Skin epidermis (tissue), 12 donors: ENCODE measurements around the gene MUC2.

Experiments
- H3K27ac ChIP-seq, 21 experiments: fragments of 200-600 bp; sonication (generic) in 11 of 21; one replicate each; pipeline ENCODE4 v1.5.0; 2020; ENCODE audit warnings: mild to moderate bottlenecking in 3 of 21, inconsistent platforms in 2 of 21, moderate library complexity in 2 of 21
- H3K4me3 ChIP-seq, 7 experiments: fragments of 200-600 bp; sonication (generic) in 2 of 7; one replicate each; pipeline ENCODE4 v1.5.0; 2020; ENCODE audit warnings: inconsistent platforms in 2 of 7, mild to moderate bottlenecking in 2 of 7, moderate library complexity in 1 of 7

Gene MUC2

DNA sequence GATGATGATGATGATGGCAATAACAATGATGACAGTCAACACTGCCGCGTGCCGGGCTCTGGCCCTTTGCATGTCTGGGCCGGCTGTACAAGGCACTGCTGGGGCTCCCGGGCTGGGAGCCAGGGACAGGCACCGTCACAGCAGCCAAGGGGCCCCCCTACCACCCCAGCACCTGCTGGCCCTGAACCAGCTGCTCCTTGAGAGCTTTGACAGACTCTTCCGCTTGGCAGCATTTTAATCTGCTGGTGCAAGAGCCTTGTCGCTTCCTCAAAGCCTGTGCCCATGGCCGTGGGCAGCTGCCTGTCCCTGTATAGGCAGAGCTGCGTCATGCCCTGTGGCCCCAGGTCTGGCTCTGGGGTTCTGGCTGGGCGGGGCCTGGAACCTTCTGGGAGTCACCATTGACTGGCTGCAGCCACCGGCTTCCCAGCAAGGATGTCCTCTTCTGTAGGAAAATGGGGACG is 25.2 kb upstream of the MUC2 start:
- Histone ChIP-seq H3K4me3 (no peak overlapping the region), H3K27ac (no peak overlapping the region)

DNA sequence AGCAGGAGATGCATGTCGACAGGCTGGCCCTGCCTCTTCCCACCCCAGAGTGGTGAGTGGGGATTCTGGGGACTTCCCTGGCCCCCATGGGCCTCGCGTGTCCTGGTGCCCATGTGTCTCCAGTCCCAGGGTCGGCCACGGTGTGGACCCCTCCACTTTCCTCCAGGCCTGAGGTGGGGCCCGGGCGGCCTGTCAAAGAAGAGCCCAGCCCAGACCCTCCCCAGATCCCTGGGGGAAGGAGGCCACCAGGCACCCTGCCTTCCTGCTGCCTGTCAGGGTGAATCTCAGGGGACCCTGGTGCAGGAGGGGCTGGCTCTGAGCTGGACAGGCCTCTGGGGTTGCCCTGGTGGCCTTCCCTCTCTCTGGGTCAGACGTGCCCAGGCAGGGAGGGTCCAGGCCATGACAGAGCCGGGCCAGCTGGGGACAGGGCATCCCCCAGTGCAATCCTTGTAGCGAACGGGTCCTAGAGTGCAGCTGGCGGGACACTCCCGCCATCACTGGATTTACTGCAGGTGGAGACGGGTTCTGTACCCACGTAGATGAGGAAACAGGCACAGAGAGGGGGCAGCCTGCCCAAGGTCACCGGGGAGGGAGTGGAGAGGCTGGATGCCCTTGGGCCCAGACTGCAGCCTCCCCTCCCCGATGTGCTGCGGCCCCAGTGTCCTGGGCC is 24.6 kb upstream of the MUC2 start:
- no peak overlapping the region for H3K4me3 ChIP-seq
- no peak overlapping the region for H3K27ac ChIP-seq

DNA sequence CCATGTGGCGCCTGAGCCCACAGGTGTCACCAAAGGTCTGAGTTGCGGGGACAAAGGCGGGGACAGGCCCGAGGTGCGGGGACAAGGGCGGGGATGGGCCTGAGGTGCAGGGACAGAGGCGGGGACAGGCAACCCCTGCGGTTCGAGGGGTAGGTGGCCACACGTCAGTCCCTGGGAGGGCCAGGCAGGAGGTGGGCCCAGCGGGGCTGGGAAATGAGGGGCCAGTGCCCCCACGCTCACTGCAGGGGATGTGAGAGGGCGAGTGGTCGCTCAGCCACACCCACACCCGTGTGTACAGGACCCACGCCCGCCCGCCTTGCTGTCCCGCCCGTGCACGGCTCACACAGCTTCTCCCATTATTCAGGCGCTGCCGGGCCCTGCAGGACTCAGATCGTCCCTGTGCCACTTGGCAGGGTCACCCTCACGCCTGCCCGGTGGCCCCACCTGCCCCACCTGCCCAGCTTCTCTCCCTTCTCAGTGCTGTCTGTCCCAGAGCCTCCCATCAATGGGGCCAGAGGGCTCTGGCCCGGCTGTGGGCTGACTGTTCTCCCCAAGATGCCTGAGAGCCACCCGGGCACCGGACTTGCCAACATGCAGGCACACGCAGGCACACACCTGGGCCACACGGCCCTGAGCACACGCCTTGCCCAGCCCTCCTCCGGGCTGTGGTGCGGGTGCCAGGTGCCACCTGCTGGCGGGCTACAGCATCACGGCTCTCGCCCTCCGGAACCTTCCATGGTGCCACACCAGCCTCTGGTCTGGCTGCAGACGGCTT is 23.9 kb upstream of the MUC2 start:
- Histone ChIP-seq H3K27ac (no peak overlapping the region), H3K4me3 (no peak overlapping the region)

DNA sequence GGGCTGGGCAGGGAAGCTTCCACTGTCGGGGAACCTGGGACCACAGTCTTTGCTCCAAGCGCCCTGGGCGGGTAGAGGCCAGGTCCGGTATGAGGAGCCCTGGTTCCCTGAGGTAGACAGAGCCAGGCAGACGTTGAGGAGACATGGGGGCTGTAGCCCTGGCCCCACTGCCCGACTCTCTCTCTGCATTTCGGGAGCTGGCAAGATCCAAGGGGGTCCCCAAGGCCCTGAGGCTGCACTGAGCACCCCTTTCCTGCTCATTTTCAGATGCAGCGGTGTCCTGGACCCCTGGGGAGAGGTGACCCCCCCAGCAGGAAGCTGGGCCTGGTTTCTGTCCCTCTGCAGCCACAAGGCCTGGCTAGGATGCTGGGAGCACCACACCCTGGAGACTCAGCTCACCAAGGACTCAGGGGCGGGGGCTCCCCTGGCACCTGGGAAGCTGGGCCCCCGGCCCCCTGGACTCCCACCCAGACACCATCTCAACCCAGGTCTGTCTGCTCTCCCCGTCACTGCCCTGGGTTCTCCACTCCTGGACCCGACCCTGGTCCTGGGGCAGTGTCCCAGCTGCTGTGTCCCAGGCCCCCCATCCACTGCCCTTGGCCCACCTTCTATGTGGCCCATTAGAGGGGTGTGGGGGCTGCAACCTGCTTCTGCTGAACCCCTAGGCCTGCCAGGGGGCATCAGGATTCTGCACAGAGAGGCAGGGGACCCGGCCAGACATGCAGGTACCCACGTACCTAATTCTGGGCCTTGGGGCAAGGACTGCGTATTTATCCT is 23.1 kb upstream of the MUC2 start:
- Histone ChIP-seq H3K27ac (no peak overlapping the region), H3K4me3 (no peak overlapping the region)

DNA sequence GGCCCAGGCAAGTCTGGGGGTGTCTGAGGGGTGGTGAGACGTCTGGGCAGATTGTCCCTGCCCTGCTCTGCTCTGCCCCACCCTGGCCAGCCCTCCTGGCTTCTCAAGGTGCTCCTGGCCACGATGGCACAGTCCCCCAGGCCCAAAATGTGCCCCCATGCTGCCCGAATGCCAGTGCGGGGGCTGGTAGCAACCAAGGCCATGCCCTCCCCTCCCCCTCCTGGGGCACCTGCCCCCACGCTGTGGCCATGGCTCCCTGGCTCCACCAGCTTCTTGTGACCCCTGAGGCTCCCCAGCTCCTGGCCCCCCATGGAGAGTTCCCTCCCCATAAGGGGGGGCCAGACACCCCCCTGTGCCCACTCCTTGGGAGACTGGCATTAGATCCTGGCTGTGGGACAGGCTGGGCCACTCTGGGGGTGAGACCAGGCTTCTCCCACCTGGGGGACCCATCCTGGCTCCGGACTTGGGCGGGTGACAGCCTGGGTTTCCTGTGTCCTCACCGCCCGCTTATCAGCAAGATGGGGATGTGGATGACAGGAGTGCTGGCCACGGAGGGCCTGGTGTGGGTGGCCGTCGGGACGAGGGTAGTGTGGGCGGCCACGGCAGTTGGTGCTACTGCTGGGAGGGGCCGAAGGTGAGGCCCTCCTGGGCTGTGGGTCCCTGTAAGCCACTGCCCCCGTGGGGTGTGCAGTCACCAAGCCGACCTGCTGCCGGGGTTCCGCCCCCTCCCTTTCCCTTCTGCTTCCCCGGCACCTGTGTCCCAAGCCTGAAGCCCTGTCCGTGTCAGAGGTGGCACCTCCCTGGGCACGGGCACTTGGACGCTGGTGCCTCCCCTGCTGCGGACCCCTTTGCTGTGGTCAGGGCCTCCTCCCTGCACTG is 22.3 kb upstream of the MUC2 start:
- Histone ChIP-seq H3K4me3 (no peak overlapping the region), H3K27ac (no peak overlapping the region)

DNA sequence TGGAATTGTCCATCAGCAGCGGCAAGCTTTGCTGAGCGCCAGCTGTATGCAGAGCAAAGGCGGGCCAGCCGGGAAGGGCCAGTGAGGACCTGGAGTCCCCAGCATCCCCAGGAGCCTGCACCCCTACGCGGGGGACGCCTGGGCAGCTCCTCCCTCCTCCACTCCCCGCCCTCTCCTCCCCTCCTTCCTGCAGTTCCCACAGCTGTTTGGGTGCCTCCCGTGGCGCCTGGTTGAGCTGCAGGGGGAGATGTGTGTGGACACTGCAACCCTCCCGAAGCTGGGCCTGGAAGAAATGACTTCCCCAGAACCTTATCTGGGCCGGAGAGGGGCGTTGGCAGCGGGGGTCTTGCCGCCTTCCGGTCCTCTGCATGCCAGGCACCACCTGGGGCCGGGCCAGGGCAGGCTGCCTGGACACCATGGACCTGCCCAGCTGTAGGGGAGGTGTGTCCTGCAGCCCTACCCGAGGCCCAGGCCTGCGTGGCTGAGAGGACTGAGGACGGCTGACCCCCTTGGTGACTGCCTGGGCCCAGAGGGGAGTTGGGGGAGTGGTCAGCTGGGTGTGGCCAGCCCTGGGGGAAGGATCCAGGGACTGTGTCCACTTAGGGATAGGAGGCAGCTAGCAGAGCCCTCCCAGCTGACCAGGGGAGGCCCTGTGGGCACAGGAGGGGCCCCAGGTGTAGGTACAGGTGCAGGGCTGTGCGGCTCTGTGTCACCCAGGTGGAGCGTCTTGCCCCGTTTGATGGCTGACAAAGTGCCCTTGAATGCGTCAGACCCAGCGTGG is 21.4 kb upstream of the MUC2 start:
- Histone ChIP-seq H3K27ac (no peak overlapping the region), H3K4me3 (no peak overlapping the region)

DNA sequence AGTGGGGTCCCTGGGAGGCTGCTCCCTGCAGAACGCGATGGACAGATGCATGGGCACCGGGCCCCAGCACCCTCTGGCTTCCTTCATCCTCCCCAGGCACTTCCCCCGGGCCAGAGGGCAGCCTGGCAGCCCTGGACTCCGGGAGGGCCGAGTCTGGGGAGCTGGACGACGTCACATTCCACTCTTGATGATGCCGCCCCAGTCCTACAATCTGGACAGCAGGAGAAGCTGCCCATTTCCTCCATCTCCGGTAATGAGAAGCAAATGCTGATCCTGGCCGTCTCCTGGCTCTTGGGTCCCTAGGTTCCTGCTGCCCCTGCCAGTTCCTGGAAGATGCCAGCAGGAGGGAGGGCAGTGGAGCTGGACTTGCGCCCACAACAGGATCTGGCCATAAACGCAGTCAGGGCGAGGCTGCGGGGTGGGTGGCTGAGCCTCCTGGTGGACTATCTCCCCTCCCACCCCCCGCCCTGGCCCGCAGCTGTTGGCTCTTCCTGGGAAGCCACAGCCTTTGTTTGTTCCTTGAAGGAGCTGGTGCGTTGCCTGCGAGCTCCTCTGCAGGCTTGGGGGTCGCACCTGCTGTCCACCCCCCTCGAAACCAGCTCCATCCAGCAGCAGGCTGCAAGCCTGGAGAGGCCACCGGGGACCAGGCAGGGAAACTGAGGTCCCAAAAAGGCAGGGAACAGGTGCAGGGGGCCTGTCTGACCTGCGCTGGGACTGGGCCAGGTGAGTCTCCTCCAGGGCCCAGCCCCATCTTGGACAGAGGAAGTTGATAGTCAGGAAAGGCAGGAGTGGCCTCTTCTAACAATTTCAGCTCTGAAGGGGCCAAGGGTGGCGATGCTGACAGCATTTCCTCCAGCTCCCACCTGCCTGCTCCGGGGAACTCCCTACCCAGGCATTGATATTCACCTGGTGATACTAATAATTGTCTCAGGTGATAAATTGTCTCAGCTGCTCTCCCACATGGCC is 20.2 kb upstream of the MUC2 start:
- no peak overlapping the region for H3K27ac ChIP-seq
- no peak overlapping the region for H3K4me3 ChIP-seq

DNA sequence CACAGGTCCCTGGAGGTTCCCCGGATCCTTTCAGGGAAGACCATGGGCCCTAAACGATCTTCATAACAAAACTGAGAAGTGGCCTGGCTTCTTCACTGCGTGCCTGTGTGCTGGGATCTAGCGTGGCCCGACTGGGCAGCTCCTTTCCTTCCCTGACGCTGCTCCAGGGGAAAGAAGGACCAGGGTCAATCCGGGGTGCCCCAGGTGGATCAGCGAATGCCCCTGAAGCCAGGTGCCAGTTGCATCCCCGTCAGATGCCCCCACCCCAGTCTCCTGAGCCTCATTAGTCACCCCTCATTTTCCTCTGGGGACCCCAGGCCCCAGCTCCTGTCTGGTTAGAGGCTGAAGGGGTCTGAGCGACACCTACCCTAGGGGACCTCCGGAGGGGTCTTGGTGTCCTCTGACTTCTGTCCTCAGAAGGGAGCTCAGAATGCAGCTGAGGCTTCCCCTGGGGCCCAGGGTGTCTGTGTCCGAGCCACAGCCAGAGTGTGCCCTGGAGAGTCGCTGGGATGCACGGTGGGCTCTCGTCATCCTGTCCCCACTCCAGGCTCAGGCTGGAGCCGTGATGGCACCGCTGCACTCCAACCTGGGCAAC is 19.5 kb upstream of the MUC2 start:
- Histone ChIP-seq H3K4me3 (no peak overlapping the region), H3K27ac (no peak overlapping the region)

DNA sequence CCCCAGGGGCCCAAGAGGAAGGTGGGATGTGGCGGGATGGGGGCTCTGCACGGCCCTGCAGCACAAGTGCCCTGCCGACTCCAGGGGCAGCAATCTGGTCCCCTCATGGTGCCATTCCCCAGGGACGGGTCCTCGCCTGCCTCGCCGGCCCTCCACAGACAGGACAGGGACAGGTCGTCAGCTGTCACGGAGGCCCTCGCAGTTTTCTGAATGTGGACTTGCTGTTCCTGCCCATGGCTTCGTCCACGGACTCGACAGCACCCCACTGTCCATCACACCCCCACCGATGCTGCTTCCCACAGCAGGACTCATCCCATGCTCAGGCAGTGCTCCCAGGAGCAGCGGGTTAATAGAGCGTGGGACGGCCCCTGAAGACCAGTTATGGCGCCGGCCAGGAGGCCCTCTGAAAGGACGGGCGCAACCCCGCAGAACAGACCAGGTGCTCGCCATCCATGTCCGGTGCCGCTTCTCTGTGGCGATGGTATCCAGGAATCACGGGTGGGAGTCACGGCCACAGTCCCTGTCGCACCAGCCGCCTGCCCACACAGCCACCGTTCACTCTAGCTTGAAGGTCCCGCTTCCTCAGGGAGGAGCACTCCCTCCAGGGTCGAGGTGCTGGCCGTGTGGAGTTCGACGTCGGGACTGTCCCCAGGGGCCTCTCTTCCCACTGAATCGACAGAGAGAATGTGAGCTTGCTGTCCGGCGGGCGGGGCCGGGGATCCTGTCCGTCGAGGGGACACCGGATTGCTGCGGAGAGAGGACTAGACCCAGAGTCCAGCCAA is 18.5 kb upstream of the MUC2 start:
- no peak overlapping the region for H3K27ac ChIP-seq
- no peak overlapping the region for H3K4me3 ChIP-seq

DNA sequence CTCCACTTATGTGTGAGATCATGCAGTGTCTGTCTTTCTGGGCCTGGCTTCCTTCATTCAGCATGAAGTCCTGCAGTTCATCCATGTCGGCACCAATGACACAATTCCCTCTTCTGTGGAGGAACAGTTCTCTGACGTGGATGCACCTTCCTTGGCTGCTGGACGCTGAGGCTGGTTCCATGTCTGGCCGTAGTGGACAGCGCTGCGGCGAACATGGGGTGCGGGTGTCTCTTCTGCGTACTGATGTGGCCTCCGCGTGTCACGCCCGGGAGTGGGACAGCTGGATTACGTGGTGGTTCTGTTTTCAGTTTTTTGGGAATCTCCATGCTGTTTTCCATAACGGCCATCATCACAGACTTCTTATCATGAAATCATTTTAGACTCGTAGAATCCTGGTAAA is 16.9 kb upstream of the MUC2 start:
- no peak overlapping the region for H3K27ac ChIP-seq

DNA sequence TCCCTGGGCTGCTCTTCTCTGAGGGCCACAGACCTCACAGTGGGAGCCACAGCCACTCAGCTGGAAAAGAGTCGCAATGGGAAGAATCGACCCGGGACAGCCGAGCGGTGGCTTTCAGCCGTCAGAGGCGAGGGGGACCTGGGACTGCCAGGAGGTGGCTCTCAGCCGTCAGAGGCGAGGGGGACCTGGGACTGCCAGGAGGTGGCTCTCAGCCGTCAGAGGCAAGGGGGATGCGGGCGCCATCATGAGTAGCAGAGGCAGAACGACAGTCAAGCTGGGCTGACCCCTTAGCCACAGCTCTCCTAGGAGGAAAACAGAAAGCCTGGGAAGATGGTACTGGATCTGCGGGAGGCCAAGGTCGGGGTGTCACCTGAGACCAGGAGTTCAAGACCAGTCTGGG is 14.9 kb upstream of the MUC2 start:
- Histone ChIP-seq H3K27ac (no peak overlapping the region), H3K4me3 (no peak overlapping the region)

More for the DNA sequence above, 16.9 kb upstream of the MUC2 start:
- H3K4me3 ChIP-seq: no peak overlapping the region

DNA sequence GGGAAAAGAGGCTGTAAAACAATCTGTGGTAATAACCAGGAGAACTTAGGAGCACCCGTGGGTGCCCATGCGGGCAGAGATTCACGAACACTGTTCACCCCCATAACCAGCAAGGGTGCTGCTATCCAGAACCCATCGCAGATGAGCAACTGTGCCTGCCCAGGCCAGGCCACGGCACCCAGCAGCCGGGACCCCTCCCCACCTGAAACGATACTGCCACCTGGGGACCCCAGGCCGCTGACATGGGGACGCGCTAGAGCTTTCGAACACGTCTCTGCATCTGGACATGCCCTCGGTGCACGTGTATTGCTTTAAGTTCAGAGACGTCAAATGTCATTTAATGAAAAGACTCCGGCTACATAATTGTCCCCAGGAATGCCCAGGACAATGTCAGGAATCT is 14.3 kb upstream of the MUC2 start:
- H3K4me3 ChIP-seq: no peak overlapping the region
- H3K27ac ChIP-seq: no peak overlapping the region

DNA sequence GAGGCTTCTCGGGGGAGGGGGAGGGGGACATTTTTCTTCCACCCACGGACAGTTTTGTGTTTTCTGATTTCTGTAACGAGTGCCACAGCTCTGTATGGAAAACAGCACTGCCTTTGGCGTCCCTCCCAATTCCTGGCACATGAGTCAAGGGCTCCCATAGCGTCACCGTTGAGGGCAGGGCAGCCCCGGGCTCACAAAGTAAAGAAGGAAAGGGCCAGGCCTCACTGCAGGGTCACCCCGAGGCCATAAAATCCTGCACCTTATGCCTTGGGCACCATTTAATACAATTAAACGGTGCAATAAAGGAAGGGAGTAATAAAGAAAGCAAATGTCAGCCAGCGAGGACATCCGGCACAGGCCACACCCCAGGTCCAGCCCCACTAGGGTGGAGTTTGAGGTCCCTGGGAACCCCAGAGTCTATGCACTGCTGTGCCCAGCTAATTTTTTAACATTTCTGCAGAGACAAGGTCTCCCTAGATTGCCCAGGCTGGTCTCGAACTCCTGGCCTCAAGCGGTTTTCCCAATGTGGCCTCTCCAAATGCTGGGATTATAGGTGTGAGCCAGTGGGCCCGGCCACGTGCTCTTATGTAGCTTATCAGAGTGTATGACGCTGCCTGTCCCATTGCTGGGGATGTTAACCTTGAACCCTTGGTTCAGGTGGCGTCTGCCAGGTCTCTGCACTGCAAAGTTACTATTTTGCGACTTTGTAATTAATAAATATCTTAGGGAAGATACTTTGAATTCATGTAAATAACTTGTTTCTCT is 13.6 kb upstream of the MUC2 start:
- Histone ChIP-seq H3K27ac (no peak overlapping the region), H3K4me3 (no peak overlapping the region)

DNA sequence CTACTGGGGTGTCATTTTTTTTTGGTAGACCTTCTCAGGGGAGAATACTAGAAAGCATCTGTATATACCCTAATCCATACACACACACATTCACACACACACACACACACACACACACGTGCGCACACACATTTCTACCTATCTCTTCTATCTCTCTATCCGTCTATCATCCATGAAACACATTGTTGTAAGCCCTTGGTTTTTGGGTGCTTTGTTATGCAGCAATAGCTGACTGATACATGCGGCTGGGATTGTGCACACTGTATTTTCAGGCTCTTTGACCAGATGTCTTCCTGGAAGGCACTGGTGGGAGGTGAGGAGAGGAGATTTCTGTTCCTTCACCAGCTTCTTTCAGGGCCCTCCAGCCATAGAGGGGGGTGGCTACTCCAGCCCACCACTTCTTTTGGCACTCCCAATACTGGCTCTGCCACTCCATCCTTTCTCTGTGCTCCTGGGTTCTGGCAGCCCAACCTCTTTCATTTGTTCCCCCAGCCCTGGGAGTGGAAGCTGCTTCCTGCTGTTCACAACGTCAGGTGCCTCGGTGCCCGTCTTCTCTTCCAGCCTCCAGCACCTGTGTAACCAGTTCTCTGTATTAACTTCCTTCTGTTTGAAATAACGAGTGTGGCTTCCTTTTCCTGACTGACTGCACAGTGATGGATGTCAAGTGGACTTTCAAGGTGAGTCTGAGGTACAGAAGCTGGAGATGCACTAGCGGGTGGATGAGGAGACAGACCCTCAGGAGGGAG is 12.4 kb upstream of the MUC2 start:
- Histone ChIP-seq H3K4me3 (no peak overlapping the region), H3K27ac (no peak overlapping the region)

DNA sequence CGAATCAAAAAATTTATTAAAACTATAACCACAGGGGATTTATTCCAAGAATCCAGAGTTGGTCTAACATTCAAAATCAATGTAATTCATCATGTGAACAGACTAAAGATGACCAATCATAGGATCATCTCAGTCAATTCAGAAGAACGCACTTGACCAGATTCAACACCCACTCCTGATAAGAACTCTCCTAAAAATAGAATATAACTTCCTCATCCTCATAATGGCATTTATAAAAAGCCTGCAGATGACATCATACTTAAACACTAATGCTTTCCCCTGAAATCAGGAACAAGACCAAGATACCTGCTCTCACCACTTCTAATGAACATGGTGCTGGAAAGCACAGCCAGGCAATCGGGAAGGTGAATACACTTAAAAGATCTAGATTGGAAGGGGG is 10.5 kb upstream of the MUC2 start:
- H3K27ac ChIP-seq: no peak overlapping the region
- H3K4me3 ChIP-seq: no peak overlapping the region
